ENCODE measurements around the gene FKBP14. TPM values are rescaled to one million over a fixed set of nuclear protein-coding genes. Genes with fewer than 3 reads are reported as not detected.

Gene FKBP14
- total and polyA plus RNA-seq, 9 of the 15 experiments (the other 6 are each of a cell fraction or from before 2014, with no cell fraction given) = 5.3 to 27.9 (median 14.3) TPM

DNA sequence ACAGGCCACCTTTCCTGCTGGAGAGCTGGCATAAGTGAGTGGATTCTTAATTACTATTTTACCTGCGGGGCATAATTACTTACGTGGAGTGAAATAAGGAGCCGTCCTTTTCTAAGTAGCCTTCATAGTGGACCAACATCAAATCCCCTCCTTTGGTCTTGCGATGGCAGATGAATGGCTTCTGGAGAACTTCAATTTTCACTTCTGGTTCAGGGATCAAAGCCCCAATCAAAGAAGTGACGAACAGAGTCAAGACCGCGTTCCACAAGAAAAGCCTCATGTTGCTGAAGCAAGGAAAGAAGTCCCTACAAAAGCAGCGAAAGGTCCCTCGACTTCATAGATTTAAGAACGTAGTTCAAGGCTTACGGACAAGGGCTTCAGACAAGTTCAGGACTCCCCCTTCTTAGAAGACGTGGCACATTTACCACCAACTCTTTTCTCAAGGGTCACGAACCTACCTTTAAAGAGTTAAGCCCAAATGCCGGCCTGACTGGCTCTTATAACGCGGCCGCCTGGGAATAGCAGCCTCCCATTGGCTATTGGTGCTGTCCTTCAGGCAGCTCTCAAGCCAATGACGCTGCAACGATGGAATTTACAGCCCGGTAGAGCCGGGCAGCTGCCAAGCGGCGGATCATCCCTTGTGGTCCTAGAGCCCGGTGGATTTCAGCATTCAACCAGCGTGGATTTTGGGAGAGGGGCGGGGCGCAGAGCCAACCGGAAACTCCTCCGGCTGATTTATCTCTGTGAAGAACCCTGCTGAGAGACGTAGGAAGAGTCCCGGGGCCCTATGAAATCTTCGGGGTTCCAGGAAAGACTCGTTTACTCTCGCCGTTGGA lies at the start of gene FKBP14 (continued):
- TF ChIP-seq STAT5A (IDR thresholded peaks at IDR 0.05; ENCODE audit: borderline replicate concordance, low read length) = peak; percentile 15; the same call in 1 of the 2 replicates
- no peak for TF ChIP-seq ZNF583 (CRISPR knock-in tag; IDR thresholded peaks at IDR 0.05)
- TF ChIP-seq MCM3 (IDR thresholded peaks at IDR 0.05) = no peak
- no peak for TF ChIP-seq IFI16 (CRISPR knock-in tag; IDR thresholded peaks at IDR 0.05)
- no peak for TF ChIP-seq KHSRP (IDR thresholded peaks at IDR 0.05)
- TF ChIP-seq, protein P1, sequence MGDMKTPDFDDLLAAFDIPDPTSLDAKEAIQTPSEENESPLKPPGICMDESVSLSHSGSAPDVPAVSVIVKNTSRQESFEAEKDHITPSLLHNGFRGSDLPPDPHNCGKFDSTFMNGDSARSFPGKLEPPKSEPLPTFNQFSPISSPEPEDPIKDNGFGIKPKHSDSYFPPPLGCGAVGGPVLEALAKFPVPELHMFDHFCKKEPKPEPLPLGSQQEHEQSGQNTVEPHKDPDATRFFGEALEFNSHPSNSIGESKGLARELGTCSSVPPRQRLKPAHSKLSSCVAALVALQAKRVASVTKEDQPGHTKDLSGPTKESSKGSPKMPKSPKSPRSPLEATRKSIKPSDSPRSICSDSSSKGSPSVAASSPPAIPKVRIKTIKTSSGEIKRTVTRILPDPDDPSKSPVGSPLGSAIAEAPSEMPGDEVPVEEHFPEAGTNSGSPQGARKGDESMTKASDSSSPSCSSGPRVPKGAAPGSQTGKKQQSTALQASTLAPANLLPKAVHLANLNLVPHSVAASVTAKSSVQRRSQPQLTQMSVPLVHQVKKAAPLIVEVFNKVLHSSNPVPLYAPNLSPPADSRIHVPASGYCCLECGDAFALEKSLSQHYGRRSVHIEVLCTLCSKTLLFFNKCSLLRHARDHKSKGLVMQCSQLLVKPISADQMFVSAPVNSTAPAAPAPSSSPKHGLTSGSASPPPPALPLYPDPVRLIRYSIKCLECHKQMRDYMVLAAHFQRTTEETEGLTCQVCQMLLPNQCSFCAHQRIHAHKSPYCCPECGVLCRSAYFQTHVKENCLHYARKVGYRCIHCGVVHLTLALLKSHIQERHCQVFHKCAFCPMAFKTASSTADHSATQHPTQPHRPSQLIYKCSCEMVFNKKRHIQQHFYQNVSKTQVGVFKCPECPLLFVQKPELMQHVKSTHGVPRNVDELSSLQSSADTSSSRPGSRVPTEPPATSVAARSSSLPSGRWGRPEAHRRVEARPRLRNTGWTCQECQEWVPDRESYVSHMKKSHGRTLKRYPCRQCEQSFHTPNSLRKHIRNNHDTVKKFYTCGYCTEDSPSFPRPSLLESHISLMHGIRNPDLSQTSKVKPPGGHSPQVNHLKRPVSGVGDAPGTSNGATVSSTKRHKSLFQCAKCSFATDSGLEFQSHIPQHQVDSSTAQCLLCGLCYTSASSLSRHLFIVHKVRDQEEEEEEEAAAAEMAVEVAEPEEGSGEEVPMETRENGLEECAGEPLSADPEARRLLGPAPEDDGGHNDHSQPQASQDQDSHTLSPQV (IDR thresholded peaks at IDR 0.05) = no peak
- TF ChIP-seq, protein P2, sequence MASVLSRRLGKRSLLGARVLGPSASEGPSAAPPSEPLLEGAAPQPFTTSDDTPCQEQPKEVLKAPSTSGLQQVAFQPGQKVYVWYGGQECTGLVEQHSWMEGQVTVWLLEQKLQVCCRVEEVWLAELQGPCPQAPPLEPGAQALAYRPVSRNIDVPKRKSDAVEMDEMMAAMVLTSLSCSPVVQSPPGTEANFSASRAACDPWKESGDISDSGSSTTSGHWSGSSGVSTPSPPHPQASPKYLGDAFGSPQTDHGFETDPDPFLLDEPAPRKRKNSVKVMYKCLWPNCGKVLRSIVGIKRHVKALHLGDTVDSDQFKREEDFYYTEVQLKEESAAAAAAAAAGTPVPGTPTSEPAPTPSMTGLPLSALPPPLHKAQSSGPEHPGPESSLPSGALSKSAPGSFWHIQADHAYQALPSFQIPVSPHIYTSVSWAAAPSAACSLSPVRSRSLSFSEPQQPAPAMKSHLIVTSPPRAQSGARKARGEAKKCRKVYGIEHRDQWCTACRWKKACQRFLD (CRISPR knock-in tag; IDR thresholded peaks at IDR 0.05) = no peak
- peak; percentile 65 for TF ChIP-seq C11orf30 (IDR thresholded peaks at IDR 0.05; ENCODE audit: low read depth)
- TF ChIP-seq THRAP3 (IDR thresholded peaks at IDR 0.05; ENCODE audit: borderline replicate concordance) = no peak
- peak; percentile 63 for TF ChIP-seq SOX6 (IDR thresholded peaks at IDR 0.05)
- TF ChIP-seq KAT7 (CRISPR knock-in tag; IDR thresholded peaks at IDR 0.05; ENCODE audit: borderline replicate concordance) = peak; percentile 68; the same call in 1 of the 2 replicates
- no peak for TF ChIP-seq POU5F1 (IDR thresholded peaks at IDR 0.05; ENCODE audit: borderline replicate concordance, low read depth, low read length, partially characterized antibody)
- TF ChIP-seq EWSR1 (IDR thresholded peaks at IDR 0.05; ENCODE audit: borderline replicate concordance, low read depth, partially characterized antibody) = no peak
- no peak for TF ChIP-seq SMAD3 (CRISPR knock-in tag; conservative IDR thresholded peaks at IDR 0.05)
- no peak for TF ChIP-seq ARNT (IDR thresholded peaks at IDR 0.05)
- no peak for TF ChIP-seq MED1 (CRISPR knock-in tag; IDR thresholded peaks at IDR 0.05; ENCODE audit: borderline replicate concordance)
- peak; percentile 82 for TF ChIP-seq ETV5 (CRISPR knock-in tag; IDR thresholded peaks at IDR 0.05; ENCODE audit: low read depth)
- TF ChIP-seq, protein P3, sequence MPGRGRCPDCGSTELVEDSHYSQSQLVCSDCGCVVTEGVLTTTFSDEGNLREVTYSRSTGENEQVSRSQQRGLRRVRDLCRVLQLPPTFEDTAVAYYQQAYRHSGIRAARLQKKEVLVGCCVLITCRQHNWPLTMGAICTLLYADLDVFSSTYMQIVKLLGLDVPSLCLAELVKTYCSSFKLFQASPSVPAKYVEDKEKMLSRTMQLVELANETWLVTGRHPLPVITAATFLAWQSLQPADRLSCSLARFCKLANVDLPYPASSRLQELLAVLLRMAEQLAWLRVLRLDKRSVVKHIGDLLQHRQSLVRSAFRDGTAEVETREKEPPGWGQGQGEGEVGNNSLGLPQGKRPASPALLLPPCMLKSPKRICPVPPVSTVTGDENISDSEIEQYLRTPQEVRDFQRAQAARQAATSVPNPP (IDR thresholded peaks at IDR 0.05; ENCODE audit: borderline replicate concordance, insufficient read depth, insufficient read length) = no peak
- TF ChIP-seq NFIC (IDR thresholded peaks at IDR 0.05) = peak; percentile 61; the same call in 1 of the 2 replicates
- TF ChIP-seq PHTF2 (CRISPR knock-in tag; IDR thresholded peaks at IDR 0.05) = no peak
- TF ChIP-seq, protein P4, sequence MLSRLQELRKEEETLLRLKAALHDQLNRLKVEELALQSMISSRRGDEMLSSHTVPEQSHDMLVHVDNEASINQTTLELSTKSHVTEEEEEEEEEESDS (CRISPR knock-in tag; IDR thresholded peaks at IDR 0.05) = no peak
- no peak for TF ChIP-seq BCOR (IDR thresholded peaks at IDR 0.05)
- TF ChIP-seq SP2 (IDR thresholded peaks at IDR 0.05; ENCODE audit: extremely low read depth, low read depth, low read length, poor library complexity, severe bottlenecking) = peak; percentile 85
